GM18502 (cell line): ENCODE results near the gene LRRC71.

Experiments
- ATAC-seq: cut with Tn5 transposase; IDR thresholded peaks from one replicate; pipeline ENCODE4 v1.9.1; 2021; ENCODE audit warnings: mild to moderate bottlenecking; ENCODE audit not compliant: unreplicated experiment, poor library complexity

The LRRC71 gene

GRCh38 chr1:156920233-156921052, at the start of gene LRRC71:
TSS of gene LRRC71 (plus strand) at chr1:156920632. CDS start at chr1:156920804, 172 bp downstream.
- ATAC-seq: no peak

- ATAC-seq: no peak
These were observed 46.8 kb upstream of the LRRC71 start for GRCh38 chr1:156873659-156874058.

- no peak for ATAC-seq
These were observed 46.3 kb upstream of the LRRC71 start for GRCh38 chr1:156874142-156874541.

GRCh38 chr1:156874572-156875340, 45.7 kb upstream of the LRRC71 start:
- ATAC-seq: no peak

GRCh38 chr1:156875341-156875615, 45.2 kb upstream of the LRRC71 start:
- no peak for ATAC-seq

GRCh38 chr1:156876281-156876680, 44.2 kb upstream of the LRRC71 start:
- ATAC-seq: no peak

- no peak for ATAC-seq
These were observed 42.8 kb upstream of the LRRC71 start for GRCh38 chr1:156877433-156878170.

GRCh38 chr1:156879876-156880275, 40.6 kb upstream of the LRRC71 start:
- ATAC-seq: no peak

GRCh38 chr1:156880473-156880872, 40.0 kb upstream of the LRRC71 start:
- no peak for ATAC-seq

- ATAC-seq: no peak
These were observed 39.3 kb upstream of the LRRC71 start for GRCh38 chr1:156881101-156881500.

- ATAC-seq: no peak
These were observed 38.8 kb upstream of the LRRC71 start for GRCh38 chr1:156881663-156882062.

- no peak for ATAC-seq
These were observed 37.9 kb upstream of the LRRC71 start for GRCh38 chr1:156882543-156882942.

- ATAC-seq: no peak
These were observed 36.5 kb upstream of the LRRC71 start for GRCh38 chr1:156883919-156884318.

- no peak for ATAC-seq
These were observed 35.8 kb upstream of the LRRC71 start for GRCh38 chr1:156884560-156885184.

GRCh38 chr1:156885314-156885713, 35.1 kb upstream of the LRRC71 start:
- ATAC-seq: no peak

GRCh38 chr1:156885880-156886355, 34.5 kb upstream of the LRRC71 start:
- ATAC-seq: no peak

GRCh38 chr1:156886583-156887281, 33.7 kb upstream of the LRRC71 start:
- ATAC-seq: no peak

GRCh38 chr1:156887317-156887716, 33.1 kb upstream of the LRRC71 start:
- ATAC-seq: no peak

GRCh38 chr1:156887734-156888133, 32.7 kb upstream of the LRRC71 start:
- ATAC-seq: no peak
